ENCODE measurements around the gene PID1.
"Not testable (repeated sequence)": the region's sequence is repeated elsewhere in the genome, so short reads cannot be mapped to it uniquely, and the experiment has no call there.

PID1 gene

DNA sequence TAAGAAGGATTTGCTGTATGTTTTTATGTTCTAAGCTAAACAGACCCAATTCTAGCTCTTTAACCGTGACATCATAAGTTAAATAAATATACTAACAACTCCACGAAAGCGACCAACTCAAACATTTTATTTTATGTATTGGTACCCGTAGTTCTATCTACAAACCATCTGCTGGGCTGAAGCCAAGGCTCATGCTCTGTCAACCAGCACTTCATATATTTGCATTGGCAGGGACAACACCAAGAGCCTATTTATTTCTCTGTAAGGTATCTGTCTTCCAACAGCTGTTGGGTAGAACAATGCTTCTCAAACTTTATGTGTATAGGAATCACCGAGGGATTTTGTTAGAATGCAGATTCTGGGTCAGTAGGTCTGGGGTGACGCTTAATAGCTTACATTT is 64.5 kb downstream of the PID1 start:
- FAIRE-seq, result no peak

DNA sequence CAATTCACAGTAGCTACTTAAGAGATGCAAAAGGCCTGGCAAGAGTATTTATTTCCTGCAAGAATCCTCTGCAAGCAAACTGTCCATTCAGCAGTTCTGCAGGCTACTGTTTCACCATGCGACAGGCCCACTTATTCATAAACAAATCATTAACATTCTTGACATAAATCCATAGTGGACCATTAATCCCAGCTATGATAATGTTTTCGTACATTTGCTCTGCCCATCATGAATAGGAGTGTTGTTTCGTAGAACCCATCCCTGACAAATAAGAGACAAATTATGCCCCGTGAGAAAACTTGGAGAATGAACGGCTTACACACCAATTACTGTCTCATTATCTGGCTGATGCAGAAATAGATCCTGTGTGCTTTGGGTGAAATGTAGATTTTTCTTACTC is 65.4 kb downstream of the PID1 start:
- FAIRE-seq, result no peak

DNA sequence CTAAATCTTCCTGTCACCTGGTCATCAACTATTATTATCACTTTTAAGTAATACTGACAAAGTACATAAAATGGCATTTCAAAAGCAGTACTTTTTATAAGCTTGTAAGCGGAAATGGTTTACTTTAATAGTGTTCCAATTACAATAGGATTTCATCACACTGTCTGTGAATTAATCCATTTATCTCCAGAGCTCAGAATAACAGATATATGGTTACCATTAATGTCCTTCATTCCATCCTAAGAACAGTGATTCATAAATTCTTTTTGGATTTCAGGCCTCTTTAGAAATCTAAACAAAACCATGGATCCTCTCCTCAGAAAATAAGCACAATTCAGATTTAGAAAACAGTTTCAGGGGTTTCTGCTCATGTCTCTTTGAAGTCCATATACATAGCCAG is 68.4 kb downstream of the PID1 start:
- no peak for FAIRE-seq

DNA sequence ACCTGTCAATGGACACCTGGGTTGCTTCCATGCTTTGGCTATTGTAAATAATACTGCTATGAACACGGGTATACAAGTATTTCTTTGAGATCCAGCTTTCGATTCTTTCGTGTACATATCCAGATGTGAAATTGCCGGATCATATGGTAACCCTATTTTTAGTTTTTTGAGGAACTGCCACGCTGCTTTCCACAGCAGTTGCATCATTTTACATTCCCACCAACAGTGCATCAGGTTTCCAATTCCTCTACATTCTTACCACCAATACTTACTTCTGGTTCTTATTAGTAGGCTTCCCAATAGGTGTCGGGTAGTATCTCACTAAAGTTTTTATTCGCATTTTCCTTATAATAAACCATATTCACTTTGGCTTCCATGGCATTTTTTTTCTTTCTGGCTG is 69.6 kb downstream of the PID1 start:
- no peak for FAIRE-seq

DNA sequence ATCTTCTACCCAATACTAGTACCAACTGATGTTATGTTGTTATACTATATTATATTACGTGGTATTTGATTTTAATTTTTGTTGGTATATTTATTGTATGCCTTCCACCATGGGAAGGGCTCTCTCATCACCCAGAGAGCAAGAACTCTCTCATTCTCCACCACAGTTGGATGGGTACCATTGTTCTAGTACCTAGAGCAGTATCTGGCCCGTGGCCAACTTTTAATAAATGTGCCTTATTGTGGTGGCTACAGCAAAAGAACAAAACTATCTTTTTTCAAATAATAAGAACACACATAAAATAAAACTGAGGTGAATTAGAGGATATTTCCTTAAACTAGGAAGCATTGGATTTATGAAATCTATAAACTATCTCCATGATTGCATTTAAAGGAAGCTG is 71.8 kb downstream of the PID1 start:
- FAIRE-seq, result no peak

DNA sequence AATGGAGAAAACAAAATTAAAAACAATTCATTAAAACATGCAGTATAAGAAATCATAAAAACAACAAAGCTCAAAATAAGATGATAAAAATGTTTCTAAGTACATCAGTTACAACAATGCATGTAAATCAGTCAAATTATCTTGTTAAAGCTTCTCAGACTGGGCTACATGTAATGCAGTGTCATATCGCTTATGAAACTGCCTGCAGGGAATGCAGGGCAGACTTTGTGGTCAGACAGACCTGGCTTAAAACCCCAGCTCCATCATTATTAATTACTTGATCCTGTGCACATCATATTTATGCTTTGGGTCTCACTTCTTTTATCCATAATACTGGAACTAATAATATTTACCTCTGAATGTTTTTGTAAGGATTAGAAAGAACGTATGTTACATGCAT is 74.6 kb downstream of the PID1 start:
- no peak for FAIRE-seq

DNA sequence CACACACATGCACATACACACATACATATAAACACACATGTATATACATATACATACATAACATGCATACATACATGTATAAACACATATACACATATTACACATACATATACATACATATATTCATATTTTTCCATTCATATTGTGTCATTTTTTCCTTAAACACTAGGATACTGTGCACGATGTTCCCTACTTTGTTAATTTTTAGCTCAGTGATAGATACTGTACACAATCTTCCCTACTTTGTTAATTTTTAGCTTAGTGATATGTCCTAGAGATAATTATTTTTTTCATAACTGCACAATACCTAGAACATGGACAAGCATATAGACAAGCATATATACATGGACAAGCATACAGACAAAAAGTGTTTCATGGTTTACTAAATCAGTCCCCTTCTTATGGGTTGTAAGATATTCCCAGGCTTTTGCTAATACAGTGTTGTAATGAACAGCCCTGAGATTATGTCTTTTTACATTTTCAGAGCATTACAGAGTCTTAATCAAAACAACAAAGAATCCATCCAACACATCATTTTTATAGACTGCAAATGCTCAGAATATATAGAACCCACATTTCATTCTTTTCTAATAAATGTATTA is 75.6 kb downstream of the PID1 start:
- no peak for FAIRE-seq

DNA sequence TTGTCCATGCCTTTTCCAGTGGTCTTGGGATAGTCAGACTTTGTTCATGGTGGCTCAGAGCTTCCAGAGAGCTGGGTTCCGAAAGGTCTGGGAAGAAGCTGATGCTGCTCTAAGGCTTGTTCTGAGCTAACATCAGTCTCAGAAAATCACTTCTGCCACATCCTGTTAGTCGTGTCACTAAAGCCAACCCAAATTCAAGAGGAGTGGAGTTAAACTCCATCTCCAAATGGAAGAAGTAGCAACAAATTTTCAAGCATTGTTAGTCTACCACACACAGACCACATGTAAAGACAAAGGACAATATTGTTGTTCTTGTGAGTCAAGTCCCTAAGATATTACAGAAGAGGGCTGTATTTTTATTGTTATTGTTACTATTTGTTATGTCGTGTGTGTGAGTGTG is 77.8 kb downstream of the PID1 start:
- FAIRE-seq, result no peak

DNA sequence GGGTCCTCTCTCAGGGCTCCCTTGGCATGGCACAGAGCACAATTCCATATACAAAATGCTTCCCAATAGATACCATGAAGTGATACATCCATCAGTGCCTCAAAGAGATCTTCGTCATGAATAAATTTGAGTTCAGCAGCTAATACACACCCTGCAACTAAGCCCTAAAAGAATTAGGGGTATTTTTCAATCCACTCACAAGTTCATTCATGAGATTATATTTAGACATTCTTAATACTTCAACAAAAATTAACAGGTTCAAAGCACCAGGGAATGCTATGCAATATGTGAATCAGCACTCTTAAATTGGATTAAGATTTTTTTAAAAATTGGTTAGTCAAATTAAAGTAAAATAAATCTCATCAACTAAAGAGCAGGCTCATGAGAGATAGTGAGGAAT is 79.7 kb downstream of the PID1 start:
- FAIRE-seq, result no peak

DNA sequence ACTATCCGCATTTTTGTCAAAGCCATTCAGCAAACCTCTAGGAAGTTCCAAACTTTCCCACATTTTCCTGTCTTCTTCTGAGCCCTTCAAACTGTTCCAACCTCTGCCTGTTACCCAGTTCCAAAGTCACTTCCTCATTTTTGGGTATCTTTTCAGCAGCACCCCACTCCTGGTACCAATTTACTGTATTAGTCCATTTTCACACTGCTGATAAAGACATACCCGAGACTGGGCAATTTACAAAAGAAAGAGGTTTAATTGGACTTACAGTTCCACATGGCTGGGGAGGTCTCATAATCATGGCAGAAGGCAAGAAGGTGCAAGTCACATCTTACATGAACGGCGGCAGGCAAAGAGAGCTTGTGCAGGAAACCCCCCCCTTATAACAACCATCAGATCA is 84.0 kb downstream of the PID1 start:
- not testable (repeated sequence) for FAIRE-seq

DNA sequence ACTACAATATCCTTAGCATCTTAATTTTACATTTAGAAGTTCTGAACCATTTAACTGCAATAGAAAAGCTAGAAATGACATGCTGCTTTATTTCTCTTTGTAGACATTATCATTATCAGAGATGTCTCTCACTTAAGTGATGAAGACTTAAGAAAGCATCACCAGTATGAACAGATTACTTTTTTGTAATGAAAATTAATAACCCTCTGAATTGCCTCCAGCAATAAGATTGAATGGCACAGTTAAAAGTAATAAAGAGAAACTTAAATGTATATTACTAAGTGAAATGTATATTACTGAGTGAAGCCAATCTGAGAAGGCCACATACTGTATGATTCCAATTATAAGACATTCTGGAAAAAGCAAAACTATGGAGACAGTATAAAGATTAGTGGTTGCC is 89.4 kb downstream of the PID1 start:
- no peak for FAIRE-seq

DNA sequence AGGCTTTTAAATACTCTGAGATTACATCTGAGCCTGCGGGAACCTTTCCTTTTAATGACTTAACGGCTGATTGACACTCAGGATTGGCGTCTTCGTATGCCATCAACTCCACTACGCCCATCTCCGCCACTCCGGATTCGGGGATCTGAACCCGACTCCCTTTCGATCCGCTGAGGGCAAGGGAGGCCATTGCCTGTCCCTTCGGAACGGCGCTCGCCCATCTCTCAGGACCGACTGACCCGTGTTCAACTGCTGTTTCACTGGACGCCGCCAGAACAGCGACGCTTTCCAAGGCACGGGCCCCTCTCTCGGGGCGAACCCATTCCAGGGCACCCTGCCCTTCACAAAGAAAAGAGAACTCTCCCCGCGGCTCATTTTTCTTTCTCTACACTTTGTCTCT is 90.4 kb downstream of the PID1 start:
- no peak for FAIRE-seq

DNA sequence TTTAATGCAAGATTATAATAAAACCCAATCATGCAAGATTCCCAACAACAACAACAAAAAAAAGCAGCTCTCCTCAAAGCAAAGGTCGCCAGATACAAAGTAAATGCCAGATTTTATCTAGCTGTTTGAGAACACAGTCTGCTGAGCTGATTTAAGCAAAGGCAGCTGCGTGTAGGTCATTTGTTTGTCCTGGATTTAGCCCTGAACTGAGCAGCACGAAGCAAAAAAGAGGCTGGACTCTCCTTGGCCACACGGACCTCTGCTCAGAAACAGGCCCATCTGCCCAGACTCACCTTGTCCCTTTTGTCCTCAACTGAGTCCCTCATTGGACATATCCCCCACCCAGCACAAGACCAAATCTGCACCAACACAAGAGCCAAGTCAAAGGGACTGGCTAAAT is 91.5 kb downstream of the PID1 start:
- no peak for FAIRE-seq

DNA sequence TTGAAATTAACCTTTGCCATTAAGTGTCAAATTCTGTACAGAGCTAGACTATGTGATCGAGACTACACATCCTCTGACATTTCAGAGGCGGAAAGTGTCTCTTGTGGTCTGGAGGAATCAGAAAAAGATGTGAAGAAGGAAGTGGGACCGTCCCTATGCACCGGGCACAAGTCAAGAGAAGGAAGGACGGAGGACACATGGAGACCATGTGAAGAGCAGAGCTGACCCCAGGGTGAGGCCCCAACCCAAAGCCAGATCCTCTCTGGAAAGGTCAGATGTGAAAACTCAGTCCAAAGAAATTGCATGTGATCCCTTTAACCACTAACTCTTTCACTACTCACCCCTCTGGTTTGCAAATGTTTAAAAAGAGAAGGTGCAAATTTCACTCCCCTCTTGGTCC is 92.4 kb downstream of the PID1 start:
- FAIRE-seq, result no peak

DNA sequence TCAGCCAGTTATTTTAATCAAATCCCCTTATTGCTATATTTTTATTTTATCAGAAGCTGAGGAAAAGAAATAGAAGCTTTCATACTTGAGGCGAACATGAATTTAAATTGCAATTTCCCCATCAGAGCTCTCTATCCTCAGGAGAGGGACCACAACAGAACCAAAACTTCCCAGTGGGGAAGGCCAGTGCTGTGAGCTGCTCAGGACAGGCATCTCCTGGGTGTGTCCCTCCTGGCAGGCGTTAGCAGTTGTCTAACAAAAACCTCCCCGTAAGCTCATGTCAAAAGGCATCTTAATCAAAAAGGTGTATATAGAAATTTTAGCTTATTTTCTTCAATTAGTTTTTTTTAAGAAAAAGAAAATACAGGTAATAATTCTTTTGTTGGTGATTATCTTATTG is 93.0 kb downstream of the PID1 start:
- no peak for FAIRE-seq

DNA sequence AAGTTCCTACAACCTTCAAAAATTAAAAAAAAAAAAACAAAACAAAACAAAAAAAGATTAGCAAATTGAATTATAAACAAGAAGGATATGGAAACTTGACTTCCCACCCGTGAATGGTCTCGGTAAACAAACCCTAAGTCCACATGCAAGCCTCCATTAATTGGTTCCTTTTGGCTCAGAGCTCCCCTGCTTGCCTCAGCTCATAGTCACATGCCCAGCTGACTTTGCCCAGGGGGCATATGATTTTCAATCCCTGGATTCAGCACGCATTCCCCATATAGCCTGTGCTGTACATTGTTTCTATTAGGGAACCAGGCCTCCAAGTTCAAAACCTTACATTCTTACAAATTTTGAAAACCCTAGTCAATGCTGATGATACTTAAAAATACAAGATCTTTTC is 95.0 kb downstream of the PID1 start:
- no peak for FAIRE-seq

DNA sequence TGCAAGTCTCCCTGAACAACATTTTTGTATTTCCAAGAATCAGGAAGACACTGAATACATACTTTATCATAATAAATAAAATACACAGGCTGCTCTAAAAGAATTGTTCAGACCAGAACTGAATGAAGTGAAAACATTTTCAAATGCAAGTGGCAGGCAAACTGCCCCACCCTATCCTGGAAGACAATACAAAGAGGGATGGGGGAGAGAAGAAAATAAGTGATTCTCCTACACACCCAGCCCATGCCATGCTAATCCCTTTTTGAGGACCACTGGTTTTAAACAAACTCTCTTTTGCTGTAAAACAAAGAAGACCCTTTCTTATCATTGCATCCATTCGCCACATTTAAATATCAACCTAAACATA is 95.6 kb downstream of the PID1 start:
- FAIRE-seq, result no peak

DNA sequence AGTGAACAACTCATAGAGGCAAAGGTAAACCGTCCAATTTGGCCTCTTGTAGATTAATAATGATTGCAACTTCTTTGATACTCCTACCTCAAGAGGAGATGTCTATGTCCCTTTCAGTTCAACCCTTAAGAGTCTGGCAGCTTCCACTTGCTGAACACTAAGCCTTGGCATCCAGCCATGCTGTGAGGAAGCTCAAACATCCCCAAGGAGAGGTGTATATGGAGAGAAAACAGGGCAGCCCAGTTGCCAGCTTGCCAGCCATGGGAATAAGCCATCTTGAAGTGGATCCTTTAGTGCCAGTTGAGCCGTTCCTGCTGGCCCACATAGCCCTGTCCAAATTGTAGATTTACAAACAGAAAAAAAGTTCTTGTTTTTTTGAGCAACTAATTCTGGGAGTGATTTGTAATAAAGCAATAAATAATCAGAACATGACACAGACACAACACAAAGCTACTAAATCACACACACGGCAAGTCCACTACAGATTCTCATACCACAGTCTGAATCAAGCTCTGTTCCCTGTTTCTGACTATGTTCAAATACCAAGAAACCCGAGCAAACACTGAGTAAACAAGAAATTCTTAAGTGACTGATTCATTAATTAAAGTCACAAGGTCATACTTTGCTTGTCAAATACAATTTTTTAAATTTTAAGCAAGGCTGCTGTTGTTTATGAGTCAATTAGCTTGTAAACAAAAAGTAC is 96.1 kb downstream of the PID1 start:
- peak; percentile 72 for FAIRE-seq

DNA sequence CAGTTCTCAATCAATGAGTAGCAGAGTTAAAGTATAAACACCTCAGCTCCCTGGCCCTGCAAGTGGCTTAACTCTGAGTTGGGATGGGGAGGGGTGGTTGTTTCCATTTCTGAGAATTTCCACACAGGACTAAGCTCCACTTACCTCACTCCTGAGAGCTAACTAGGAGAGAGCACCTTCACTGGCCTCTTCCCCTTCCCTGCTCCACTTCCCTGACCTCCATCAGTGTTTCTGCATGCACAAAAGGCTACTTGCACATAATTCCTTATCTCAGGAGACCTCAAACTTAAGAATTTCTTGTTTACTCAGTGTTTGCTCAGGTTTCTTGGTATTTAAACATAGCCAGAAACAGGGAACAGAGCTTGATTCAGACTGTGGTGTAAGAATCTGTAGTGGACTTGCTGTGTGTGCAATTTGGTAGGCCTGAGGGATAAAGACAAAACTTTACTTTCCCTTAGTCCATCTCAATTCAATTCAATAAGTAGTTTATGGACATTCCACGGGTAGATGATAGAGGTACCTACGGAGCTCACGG is 97.2 kb downstream of the PID1 start:
- FAIRE-seq, result no peak

DNA sequence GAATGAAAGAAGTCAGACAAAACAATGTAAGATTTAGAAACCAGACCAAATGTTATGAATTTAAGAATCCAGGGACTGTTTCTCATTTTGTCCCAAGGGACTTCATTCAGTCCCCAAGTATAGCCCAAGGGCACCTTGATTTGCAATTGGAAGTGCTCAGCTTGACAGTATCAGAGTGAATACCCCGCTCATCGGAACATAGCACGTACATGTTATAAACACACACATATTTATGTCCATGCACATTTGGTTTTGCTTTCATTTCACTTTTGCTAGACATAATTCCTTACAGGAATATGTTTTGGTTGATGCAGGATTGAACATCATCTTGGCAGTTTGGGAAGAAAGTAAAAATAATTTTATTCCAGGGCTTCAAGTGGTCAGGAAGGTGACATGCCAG is 100.2 kb downstream of the PID1 start:
- FAIRE-seq, result no peak

DNA sequence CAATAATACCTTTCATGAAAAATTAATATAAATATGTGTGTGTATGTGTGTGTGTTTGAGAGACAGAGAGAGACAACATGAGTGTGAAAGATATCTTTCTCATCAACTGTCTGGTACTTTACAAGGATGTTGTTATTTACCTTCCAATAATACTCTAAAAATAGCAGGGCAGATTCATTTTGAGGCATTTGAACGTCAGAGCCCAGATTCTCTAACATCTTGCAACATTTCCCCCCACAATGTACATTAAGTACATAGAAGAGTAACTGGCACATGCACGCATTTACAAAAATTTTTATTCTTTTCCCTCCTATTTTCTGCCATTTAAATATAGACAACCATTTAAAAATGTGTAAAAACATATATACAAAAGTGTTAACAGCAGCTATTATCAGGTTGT is 100.9 kb downstream of the PID1 start:
- FAIRE-seq, result no peak

DNA sequence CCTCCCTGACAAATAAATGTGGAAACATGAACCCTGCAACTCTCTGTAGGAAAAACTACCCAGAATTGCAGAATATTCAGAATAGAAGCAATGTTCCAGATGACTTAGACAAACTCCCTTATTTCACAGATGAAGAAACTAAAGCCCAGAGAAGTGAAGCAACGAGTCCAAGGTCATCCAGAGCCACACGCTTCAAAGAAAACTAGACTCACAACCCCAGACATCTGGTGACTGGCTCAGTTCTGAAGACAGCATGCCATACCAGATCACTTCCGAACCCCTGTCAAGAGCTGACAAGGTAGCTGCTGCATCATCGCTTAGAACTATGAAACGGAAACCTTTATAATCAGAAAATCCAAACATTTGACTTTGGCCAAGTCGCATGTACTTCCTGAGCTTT is 101.3 kb downstream of the PID1 start:
- no peak for FAIRE-seq

DNA sequence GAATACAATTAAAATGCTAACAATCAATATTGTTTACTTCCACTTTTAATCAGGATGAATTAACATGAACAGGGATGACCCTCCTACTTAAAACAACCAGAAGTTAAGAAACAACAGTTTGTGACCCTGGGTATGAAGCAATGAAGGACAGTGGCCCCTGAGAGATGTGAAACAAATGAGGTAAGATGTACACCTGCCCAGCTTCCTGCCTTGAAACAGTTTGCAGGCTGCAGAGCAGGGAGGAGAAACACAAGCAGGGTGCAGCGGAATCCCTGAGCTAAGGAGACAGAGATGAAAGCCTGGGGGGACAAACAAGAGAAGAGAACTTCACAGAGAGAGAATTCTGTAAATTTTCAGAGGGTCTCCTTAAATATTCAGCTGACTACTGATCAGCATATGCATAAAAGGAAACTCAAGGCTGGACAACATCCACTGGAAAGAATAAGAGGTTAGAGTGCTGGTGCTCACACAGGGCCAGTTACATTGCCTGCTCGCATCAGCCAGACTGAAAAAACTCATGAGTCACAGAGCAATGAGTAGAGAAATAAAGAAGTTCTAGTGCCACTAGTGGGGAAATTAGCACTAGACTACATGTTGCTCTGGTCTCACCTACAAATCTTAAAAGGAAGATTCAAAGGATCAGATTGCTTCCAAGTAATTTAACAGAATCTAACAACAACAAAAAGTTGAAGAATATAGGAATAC is 106.4 kb downstream of the PID1 start:
- FAIRE-seq, result no peak

DNA sequence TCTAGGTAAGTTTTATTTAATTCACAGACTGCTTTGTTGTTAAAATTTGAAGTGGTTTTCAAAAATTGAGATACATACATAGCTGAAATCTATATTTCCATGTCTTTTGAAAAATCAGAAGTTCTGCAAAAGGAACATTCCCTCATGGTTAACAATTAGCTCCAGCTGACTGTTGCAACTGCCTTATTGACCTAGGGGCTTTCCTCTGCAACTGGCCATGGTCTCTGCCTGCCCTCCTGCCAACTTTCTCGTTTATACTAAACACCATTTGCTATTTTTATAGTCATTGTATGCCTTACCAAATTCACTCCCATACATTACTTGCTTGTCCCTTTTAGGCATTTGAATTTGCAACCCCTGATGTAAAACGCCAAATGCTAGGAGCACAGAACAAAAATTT is 107.2 kb downstream of the PID1 start:
- no peak for FAIRE-seq

Data from endometrium (tissue), 2 donors.